Loucy (cell line): ENCODE results near the gene GDA.

Experiments used
- CTCF ChIP-seq: fragments of 200-600 bp; sonication (generic); conservative IDR thresholded peaks from 2 replicates; pipeline ENCODE4 v1.5.1; 2014; ENCODE audit warnings: mild to moderate bottlenecking, antibody characterized with exemption, low read length
- EZH2phosphoT487 ChIP-seq: fragments of 200-600 bp; IDR thresholded peaks from 2 replicates; pipeline ENCODE4 v1.6.1; 2018; ENCODE audit warnings: antibody characterized with exemption, mild to moderate bottlenecking, moderate library complexity, borderline replicate concordance

GRCh38 chr9:72173080-72173479, 23.8 kb downstream of the GDA start:
- TF ChIP-seq CTCF, result no peak
- no peak for TF ChIP-seq EZH2phosphoT487
